Fibroblast of pulmonary artery (primary cell): Measurements from ENCODE around the gene NRF1.

ENCODE experiments used
- DNase-seq: peaks from one replicate; pipeline ENCODE4 v3.0.0-alpha.2; 2010; ENCODE audit warnings: low read depth
- H3K4me3 ChIP-seq: replicated peaks from 2 replicates; pipeline ENCODE4 v1.5.1; 2011; ENCODE audit warnings: low read depth, mild to moderate bottlenecking, control low read depth, low read length, moderate library complexity
- CTCF ChIP-seq: IDR thresholded peaks from 2 replicates; pipeline ENCODE4 v1.5.1; 2011; ENCODE audit warnings: mild to moderate bottlenecking, control low read depth, low read length, inconsistent platforms; ENCODE audit errors: missing control alignments

Gene NRF1

GRCh38 chr7:129680400-129680799 lies 68.9 kb downstream of the NRF1 start:
- no peak for DNase-seq
- H3K4me3 ChIP-seq: no peak overlapping the region
- TF ChIP-seq CTCF: no peak

DNA sequence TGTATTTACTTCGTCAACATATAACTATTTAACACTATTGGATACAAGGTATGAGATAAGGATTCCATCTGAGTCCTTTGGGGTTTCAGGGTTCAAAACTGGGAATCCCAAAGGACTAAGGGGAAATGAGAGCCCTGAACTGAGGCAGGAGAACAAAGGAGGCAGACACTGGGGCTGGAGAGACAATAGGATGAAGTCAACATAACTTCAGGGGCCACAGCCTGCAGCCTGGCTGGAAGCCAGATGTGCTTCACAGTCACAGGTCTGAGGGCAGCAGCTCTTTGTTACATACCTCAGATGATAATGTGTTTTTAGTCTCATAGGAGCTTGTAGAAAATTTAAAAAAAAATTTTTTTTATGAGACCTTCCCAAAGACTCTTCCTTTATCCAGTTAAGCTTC lies 73.3 kb downstream of the NRF1 start:
- H3K4me3 ChIP-seq: no peak overlapping the region
- DNase-seq: peak; percentile 73
- TF ChIP-seq CTCF: no peak

GRCh38 chr7:129686063-129686462 lies 74.5 kb downstream of the NRF1 start:
- no peak overlapping the region for H3K4me3 ChIP-seq
- no peak for DNase-seq
- TF ChIP-seq CTCF: no peak

GRCh38 chr7:129688503-129689222 lies 77.1 kb downstream of the NRF1 start:
- no peak overlapping the region for H3K4me3 ChIP-seq
- DNase-seq: peak; percentile 38
- no peak for TF ChIP-seq CTCF

DNA sequence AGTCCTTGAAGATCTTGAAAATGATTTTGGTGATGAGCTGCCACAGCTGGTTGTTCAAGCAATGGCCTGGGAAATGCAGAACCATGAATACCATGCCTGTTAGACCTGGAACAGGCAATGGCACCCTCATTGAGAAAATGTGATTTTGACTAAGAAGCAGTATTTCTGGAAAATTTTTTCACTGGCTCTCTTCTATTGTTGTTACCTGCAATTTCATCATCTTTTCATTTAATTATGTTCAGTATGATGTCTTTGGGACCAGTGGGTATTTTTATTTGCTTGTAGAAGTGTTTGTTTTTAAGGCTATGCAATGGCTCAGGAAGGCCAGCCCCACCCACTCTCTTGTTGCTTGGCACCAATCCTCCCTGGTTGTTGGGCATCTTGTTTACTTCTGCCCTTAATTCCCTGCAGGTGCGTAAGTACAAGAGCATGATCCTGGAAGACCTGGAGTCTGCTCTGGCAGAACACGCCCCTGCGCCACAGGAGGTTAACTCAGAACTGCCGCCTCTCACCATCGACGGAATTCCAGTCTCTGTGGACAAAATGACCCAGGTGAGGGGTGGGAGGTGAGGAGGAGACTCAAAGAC lies 78.6 kb downstream of the NRF1 start:
- DNase-seq: no peak
- TF ChIP-seq CTCF: no peak
- no peak overlapping the region for H3K4me3 ChIP-seq

GRCh38 chr7:129690701-129691100 lies 79.2 kb downstream of the NRF1 start:
- no peak for TF ChIP-seq CTCF
- H3K4me3 ChIP-seq: no peak overlapping the region
- DNase-seq: no peak
